Erythroblast (primary cell): ENCODE results near the gene ITPR2.

Source experiments
- GATA1 ChIP-seq: IDR thresholded peaks from 2 replicates; pipeline ENCODE4 v1.6.1; 2011; ENCODE audit warnings: low read depth, mild to moderate bottlenecking, control low read depth, low read length, moderate library complexity
- POLR2A ChIP-seq: IDR thresholded peaks from 2 replicates; pipeline ENCODE4 v1.6.1; 2011; ENCODE audit warnings: mild to moderate bottlenecking, low read length

GRCh38 chr12:26841085-26841484 lies 8.1 kb upstream of the ITPR2 start:
- TF ChIP-seq POLR2A (no peak), GATA1 (no peak)
